T1000 (cell line): ENCODE measurements around the gene CHRNA3.
"Not testable (repeated sequence)": the region's sequence is repeated elsewhere in the genome, so short reads cannot be mapped to it uniquely, and the experiment has no call there.

Experiments used
- DNase-seq: peaks from one replicate; lab custom pipeline; 2025; ENCODE audit warnings: mixed read lengths; lab: John Stamatoyannopoulos, UW

CHRNA3 gene

DNA sequence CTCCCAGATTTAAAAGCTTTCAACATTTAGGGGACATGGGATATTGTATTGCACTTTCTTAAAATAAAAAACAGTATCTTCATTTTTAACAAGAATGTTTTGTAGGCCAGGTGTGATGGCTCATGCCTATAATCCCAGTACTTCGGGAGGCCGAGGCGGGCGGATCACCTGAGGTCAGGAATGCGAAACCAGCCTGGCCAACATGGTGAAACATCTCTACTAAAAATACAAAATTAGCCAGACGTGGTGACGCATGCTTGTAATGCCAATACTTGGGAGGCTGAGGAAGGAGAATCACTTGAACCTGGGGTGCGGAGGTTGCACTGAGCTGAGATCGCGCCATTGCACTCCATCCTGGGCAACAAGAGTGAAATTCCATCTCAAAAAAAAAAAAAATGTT, 60.6 kb downstream of the CHRNA3 start:
- not testable (repeated sequence) for DNase-seq

DNA sequence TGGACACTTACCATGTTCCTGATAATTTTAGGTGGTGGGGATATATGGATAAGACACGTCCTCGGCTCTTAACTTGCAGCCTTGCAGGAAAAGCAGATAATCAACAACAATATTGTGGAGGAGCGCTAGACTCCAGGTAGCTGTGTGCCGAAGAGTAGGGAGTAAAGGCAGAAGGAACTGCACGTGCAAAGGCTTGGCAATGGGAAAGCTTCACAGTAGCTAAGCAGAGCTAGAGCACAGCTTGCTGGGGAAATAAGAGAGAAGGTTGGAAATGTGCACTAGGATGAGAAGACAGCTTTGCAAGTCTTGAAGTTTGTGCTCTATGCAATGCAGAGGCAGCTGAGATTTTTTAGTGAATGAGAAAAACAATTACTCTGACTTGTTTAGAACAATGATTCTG, 68.2 kb downstream of the CHRNA3 start:
- DNase-seq = no peak

DNA sequence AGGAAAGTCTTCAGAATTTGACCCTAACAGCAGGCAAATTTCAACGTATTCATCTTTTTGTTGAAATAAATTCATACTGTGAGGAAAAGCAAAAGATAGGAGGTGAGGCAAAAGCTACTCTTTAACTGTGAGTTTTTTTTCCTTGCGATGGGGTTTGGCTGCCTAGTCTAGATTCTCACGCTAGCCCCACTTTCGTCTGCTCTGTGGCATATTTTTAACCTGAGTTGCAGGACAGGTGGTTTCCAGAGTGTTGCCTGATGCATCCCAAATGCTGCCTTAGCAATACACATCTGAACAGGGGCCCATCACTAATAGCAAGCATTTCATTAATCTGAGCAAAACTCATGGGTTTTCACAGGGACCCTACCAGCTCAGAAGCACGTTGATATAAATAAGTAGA, 68.9 kb downstream of the CHRNA3 start:
- no peak for DNase-seq

DNA sequence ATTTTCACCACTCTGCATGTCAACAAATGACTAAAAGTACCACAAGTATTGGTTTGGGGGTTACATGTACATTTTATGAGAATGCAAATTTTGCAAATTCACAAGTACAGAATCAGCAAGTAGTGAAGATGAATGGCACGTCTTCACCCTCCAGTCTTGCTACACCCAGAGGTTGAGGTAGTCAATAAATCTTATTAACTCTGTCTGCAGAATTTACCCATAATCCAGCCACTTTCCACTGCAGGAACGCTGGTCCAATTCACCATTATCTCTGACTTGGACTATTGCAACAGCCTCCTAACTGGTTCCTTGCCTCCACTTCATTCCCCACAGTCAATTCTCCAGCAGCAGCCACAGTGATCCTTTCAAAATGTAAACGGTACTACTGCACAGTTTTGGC, 70.0 kb downstream of the CHRNA3 start:
- no peak for DNase-seq

DNA sequence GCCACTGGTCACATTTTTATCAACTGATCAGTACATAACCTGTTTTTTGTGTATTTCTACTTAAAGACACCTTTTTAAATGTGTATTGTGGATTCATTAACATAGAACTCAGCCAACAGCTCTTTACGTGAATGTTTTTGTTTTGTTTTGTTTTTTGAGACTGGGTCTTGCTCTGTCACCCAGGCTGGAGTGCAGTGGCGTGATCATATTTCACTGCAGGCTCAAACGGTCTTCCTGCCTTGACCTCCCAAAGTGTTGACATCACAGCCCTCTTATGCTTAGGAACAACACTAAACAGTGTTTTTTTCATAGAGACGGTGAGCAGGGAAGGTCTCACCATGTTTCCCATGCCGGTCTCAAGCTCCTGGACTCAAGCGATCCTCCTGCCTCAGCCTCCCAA, 70.6 kb downstream of the CHRNA3 start:
- DNase-seq = no peak
